IPS-NIHi11 (cell line): ENCODE measurements around the gene SHROOM3.
"Not testable (repeated sequence)": the region's sequence is repeated elsewhere in the genome, so short reads cannot be mapped to it uniquely, and the experiment has no call there.

Source experiments
- DNase-seq: peaks from one replicate; pipeline ENCODE4 v3.0.0; 2012; ENCODE audit warnings: mixed read lengths, low spot score

Gene SHROOM3

DNA sequence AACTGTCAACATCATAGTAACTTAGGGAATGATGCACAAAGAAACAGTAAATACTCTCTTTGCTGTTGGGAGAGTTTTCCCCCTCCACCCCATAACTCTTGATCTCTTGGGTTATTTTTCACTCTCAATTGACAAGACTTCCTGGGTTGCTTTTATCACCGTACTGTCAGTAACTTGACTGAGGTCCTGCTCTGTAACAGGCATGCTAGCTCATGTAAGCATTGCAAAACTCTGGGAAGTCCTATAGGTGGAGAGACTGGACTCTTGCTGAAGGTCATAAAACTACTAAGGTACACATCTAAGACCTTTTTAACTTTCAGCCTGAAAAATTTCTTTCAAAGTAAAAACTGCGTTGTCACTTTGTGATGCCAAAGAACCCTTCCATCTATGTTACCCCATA is 10.9 kb downstream of the SHROOM3 start:
- DNase-seq, result no peak

DNA sequence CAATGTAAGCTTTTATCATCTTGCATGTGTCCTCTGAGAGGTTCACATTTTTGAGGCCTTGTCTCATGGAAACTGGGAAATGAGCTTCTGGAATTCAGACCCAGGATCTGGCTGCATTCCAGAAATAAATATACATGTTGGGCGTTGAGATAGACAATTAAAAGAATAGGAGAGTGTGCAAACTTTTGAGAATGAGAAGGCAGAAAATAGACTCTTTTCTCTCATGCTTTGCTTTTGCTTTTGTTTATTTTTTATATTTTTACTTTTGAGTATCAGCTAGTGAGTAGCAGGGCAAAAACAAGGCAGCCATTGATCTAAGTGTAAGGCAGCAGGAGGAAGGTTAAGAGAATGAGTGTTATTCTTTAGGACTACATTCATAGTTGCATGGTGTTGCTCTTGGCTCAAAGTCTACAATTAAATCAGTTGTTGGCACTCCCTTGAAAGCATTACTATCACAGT is 12.4 kb downstream of the SHROOM3 start:
- DNase-seq, result no peak

DNA sequence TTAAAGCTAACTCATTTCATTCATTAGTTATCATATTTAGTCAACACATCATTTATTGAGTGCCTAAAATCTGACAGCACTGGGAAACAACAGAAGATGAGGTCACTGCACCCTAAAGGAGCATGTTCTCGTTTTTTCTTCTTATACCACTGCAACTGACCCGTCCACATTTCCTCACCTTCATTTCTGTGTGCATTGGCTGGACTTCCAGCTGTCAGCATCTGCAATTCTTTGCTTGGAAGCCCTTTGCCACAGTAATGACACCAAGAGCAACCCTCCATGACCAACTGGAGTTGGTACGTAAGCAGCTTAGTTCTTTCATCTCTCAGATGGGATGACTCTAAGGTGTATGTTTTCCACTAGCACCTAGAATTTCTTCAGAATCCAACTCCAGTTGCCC is 13.2 kb downstream of the SHROOM3 start:
- no peak for DNase-seq

DNA sequence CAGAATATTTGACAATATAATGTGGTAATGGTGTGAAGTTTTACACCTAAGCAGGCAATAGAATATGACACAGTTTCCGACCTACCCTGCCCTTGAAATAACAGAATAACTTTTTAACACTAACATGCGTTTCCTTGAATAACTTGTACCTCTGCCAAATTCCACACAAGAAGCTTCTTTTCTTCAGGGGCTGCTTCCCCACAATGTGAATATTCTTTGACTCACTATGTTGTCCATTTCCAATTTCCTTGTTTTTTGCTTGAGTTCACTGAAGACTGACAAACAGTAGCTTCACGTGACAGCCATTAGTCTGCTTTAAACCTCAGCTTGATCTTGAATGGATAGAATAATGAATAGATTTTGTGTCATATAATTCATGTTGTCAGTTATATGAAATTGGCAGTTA is 14.3 kb downstream of the SHROOM3 start:
- no peak for DNase-seq

DNA sequence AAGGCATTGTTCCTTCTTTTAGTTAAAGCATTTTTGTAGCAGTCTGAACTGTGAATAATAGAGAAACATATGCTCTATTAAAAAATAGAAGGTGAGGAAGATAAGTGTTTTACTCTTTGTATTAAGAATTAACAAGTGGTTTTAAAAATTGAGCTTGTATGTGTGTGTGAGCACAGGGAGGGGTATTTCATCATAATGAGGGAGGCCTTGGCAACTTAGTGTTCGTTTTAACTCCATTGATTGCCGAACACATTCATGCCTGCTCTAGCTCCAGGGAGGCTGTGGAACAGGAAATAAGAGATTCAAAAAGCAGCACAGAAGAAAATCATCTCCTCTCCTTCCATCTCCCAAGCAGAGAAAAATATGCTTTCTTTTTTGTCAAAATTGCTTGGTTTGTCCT is 14.8 kb downstream of the SHROOM3 start:
- peak; percentile 30 for DNase-seq

DNA sequence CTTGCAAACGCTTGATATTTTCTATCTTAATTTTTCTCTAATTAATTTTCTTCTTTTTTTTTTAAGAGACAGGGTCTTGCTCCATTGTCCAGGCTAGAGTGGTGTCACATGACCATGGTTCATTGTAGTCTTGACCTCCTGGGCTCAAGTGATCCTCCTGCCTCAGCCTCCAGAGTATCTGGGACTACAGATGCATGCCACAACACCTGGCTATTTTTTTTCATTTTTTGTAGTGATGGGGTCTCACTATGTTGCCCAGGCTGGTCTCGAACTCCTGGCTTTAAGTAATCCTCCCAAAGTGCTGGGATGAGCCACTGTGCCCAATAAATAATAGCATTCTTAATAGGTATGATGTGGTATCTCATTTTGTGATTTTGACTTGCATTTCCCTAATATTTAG is 18.2 kb downstream of the SHROOM3 start:
- no peak for DNase-seq

DNA sequence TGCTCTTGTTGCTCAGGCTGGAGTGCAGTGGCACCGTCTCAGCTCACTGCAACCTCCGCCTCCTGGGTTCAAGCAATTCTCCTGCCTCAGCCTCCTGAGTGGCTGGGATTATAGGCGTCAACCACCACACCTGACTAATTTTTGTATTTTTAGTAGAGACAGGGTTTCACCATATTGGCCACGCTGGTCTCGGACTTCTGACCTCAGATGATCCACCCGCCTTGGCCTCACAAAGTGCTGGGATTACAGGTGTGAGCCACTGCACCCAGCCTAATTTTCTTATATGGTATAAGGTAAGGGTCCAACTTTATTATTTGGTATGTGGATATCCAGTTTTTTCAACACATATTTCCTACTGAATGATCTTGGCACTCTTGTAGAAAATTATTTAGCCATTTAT is 19.0 kb downstream of the SHROOM3 start:
- not testable (repeated sequence) for DNase-seq

DNA sequence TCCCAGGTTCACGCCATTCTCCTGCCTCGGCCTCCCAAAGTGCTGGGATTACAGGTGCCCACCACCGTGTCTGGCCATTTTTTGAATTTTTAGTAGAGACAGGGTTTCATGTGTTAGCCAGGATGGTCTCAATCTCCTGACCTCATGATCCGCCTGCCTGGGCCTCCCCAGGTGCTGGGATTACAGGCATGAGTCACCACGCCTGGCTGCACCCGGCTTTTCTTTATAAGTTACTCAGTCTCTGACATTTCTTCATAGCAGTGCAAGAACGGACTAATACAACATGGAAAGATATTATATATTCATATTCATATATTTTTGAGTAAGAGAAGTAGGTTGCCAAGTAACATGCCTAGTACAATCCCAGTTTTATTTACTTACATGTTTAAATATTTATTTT is 22.9 kb downstream of the SHROOM3 start:
- no peak for DNase-seq

DNA sequence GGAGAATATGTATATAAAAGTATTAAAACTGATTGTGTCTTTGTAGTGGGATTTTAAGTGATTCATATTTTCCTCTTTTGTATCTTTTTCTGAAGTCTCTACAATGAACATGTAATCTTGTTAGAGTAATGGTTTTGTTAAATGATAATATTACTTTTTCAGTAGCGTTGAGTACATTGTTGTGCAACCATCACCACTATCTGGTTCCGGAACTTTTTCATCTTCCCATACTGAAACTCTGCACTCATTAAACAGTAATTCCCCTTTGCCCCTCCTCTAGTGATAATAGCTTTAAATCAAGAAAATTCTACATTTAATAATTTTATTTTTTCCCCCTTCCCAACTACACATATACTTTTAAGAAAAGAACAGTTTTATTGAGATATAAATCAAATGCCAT is 23.3 kb downstream of the SHROOM3 start:
- no peak for DNase-seq

DNA sequence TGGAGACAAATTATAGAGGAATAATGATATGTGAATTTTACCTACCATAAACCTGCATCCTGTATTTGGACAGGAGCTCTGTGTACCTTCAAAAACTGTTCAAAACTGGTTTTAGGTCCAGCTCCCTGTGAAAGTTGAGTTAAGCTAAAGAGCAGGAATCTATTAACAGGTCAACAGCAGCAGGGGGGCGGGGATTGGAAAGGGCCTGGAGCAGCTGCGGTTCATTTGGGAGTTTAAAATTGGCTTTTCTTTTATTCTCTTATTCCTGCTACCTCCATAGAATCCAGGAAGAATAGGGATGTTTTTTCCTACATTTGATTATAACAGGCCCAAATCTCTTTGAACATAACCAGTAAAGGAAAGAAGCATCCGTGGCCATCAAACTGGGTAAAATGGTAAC is 23.8 kb downstream of the SHROOM3 start:
- DNase-seq, result peak; percentile 39

DNA sequence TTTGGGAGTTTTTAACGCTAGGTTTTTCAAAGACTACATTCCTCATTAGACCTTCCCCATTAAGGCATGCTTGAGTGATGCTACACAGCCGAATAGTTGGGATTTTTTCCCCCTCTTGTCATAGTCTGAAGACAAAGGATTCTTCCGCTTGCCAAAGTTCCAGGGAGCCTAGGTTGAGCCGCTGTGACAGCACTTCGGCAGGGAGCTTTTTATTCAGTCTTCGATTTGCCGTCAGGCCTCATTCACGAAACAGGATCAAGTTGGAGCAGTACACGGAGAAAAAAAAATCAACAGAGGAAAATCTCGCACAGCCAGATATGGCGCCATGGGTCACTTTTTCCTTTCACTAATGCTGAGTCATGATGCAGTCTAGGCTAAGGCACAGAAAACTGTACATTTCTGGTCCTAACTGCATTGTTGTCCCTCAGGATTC is 24.3 kb downstream of the SHROOM3 start:
- peak; percentile 84 for DNase-seq

DNA sequence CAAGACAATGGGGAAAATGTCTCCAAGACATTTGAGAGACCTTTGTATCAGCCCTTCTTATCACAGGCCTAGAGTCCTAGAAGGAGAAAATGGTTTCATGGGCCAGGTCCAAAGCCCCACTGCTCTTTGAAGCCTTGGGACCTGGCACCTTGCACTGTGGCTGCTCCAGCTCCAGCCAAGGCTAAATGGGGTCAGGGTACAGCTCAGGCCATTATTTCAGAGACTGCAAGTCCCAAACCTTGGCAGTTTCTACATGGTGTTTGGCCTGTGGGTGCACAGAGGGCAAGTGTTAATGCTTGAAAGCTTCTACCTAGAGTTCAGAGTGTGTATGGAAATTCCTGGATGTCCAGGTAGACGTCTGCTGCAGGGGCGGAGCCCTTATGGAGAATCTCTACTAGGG is 28.5 kb downstream of the SHROOM3 start:
- DNase-seq, result no peak

DNA sequence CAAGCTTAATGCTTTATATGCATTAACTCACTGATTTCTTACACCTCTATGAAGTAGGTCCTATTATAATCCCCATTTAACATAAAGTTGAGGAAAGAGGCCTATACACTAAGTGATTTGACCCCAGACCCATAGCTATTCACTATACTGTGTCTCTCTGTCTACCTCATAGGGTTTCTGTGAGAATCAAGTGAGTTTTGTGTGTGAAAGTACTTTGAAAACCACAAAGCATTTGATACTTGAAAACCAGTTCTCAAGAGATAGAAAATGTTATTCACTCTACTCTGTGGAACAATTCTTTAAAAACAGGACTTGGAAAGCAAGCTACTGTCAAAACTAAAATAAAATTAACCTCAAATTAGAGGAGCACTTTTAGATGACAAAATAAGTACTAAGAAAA is 35.0 kb downstream of the SHROOM3 start:
- no peak for DNase-seq

DNA sequence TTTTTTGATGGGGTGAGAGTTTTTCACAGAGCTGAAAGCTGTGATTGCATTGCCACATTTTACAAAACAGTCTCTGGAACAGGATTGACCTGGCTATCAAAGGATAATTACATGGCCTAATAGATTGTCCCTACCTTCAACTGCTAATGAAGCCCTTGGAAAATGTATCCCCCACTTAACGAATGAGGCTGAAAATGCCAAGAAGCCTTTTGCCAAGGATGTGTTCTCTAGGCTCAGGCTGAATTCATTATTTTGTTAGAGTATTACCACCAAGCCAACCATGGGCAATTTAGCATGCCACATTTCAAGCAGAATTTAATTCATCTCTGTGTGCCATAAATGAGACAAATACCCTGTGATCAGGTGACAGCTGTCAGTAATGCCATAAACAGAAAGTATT is 35.5 kb downstream of the SHROOM3 start:
- no peak for DNase-seq

DNA sequence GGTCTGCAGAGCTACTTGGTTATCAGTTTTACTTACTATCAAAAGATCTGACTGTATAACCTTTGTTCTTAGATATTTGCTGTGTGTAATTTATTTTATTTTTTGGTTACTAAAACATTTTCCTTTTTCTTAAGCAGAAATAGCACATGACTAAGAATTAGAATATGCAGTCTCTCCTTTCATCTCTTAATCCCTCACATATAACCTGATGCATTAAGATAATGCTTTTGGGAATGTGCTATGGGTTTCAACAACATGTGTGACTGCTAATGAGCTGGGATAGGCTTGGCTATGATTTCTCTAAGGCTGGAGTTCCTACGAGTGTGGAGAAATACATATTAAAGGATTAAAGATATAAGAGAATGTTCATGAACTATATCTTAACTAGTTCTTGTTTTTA is 41.5 kb downstream of the SHROOM3 start:
- DNase-seq, result no peak

DNA sequence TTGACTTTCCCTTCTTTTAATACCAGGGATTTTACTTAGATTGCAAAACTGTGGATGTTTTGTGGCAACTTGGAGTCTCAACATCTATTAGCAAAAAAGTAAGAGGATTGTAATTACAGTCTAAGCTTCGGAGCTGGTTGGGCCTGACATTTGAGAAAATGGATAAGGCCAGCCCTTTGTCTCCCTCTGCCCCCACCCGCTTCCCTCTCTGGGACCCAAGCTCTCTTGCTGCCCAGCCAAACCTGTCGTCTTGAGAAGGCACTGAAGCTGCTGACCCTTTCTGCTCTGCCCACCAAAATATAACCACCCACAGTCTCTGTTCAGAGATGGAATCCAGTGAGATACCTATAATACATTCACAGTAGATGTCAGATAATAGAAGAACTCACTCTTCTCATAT is 49.6 kb downstream of the SHROOM3 start:
- no peak for DNase-seq

DNA sequence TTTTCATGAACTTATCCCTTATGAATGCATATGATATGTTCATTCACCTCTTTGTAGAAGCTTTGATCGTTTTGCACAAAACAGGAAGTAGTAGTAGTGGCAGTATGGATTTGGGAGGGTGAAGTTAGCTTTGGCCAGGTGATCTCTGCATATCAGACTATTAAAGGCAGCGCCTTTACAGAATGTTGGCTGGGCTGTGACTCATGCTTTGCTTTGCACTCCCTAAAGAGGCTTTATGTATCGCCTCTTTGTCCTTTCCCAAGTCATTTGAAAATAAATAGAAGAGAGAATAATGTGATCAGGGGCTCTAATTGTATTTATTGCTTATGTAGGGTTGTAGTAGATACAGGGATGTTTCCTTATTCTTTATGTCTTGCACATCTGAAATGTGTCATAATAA is 50.4 kb downstream of the SHROOM3 start:
- DNase-seq, result peak; percentile 51

DNA sequence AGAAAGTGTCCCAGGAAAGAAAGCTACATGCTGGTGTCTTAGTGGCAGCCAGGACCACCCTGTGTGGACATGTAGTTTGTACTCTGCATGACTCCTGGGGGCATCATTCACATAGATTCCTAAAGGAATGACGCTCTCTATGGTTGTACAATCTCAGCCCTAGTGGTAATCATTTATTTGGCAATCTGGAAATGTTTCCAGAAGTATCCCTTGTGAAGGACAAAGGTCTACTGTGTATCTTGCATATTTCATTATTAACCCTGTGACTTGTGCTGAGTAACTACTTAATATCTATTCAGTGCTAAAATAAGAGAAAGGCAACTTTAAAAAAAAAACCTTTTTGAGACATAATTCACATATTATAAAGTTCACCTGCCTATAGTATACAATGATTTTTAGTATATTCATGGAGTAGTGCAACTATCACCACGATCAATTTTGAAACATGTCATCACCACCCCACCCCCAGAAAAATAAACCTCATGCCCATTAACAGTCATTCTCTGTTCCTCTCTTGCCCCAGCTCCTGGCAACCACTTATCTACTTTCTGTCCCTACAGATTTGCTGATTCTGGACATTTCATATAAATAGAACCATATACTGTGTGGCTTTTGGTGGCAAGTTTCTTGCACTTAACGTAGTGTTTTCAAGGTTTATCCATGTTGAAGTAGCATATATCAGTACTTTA is 51.7 kb downstream of the SHROOM3 start:
- DNase-seq, result no peak

DNA sequence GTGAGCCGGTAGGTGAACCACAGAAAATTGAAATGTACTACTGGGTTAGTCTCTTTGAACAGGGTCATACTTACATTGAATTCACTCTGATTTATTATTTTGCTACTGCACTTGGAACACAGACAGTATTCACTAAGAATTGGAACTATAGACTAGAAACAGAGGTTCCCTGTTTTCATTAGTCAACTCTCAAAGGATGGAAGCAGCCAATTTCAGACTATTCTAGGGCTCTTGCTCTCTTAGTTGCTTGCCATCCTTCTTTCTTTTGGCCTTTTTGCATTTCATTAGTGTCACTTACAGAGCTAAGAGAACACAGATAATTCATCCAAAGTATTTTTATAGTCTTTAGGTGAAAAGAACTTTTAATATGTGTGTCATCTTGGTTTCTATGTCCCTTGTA is 52.6 kb downstream of the SHROOM3 start:
- no peak for DNase-seq

DNA sequence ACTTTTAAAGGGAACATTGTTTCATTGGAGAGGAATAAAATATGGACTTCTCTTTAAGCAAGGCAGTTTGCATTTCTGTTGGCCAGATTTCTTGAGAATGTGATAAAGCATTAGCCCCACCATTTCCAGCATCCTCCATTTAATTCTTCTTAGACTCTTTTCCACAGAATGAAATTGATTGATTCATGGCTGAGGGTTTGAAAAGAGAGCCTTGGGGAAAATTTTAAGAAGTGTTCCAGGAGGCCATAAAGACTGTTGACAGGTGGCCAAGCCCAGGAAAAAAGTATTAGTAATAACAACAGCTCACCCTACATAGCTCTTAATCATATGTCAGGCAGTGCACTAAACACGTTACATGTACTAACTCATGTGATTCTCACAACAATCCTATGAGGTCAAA is 53.4 kb downstream of the SHROOM3 start:
- DNase-seq, result no peak

DNA sequence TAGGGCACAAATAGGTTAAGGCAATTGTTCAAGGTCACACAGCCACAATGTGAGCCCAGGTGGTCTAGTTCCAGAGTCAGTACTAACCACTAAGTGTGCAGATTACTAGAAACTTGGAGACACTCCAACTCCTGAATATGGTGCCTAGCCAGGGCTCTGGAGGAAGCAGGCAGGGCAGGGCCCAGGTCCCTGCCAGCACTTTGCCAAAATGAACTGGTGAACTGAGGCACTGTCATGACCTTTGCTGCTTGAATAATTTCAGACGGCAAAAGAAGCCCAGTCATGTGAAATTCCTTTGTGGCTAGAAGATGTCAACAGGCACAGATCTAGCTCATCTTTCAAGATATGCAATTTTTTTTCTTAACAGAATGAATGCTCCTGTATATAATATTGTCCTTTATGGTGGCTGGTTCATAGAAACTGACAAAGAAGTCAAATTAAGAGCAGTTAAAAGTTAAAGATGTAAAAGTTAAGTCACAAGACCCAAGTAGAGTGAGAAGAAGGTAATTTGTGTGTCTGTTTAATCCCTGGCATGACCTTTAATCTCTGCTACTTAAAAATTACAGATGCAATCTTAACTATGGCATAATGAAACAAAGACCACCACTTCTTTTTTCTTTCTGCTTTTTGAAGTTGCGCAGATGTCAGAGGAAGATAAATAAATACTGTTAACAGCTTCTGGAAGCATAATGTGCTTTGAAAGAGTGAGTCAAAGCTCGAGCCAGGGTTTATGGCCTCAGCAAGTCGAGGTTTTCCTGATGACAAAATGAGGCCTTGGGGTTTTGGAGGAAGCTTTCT is 54.1 kb downstream of the SHROOM3 start:
- DNase-seq, result no peak

DNA sequence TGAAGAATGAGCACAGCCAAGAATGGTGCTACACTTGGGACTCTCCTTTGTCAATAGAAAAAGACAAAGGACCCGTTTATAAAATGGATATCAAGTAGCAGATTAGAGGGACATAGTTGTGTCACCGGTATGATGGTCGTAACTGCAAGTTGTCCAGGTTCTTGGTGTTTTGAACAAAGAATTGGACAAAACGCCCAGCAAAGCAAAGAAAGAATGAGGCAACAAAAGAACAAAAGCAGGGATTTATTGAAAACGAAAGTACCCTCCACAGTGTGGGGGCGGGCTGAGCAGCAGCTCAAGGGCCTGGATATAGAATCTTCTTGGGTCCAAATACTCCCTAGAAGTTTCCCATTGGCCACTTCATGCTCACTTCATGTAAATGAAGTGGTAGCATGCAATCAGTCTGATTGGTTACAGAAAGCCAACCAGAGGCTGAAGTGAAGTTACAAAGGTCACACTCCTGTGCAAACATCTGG is 54.7 kb downstream of the SHROOM3 start:
- DNase-seq, result no peak

DNA sequence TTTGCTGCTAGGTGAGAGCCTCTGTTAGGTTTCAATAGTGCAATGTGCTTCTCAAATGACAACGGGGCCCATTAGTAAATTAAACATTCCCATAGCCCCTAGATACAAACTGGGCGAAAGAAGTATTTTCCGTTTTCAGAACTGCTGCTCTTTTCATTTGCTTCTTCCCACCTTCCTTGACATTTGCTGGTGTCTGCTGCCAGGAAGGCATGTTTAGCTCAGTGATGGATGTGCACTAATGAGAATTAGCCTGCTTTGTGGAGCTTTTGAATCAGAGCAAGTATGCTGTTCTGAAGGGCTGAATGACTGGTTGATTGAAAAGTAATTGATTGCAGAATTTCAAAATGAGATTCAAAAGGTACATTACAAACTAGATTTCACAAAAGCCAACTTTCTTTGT is 57.0 kb downstream of the SHROOM3 start:
- no peak for DNase-seq

DNA sequence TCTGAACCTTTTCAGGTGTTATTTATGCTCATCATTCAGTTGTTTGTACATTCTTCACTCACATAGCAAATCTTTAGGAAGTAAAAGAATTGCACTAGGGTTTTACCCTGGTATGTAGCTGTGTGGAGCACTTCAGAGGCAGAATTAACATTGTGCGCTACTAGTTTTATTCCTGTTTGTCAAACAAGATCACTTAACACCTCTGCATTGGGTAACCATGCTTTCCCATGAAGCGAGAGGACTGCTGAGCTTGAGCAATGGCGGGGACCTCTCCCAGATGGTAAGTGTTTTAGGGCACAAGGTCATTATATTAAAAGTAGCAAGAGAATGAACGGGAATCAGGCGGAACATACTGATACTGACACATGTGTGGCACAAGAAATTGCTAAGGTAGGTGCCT is 59.2 kb downstream of the SHROOM3 start:
- no peak for DNase-seq
